WTC11 (cell line): ENCODE results near the gene HYAL2. TPM values are rescaled to one million over a fixed set of nuclear protein-coding genes. Genes with fewer than 3 reads are reported as not detected.

Experiments used
- ARID4B ChIP-seq: sonication (generic); formaldehyde crosslinking; IDR thresholded peaks from 2 replicates; pipeline ENCODE4 v1.8.0; 2023; ENCODE audit warnings: missing genetic modification reagents, mild to moderate bottlenecking, borderline replicate concordance
- ATF1 ChIP-seq: sonication (generic); formaldehyde crosslinking; IDR thresholded peaks from 2 replicates; pipeline ENCODE4 v1.8.1; 2023; ENCODE audit warnings: mild to moderate bottlenecking, moderate library complexity, missing genetic modification reagents
- CBFB ChIP-seq: sonication (generic); formaldehyde crosslinking; IDR thresholded peaks from 2 replicates; pipeline ENCODE4 v1.8.1; 2022; ENCODE audit warnings: mild to moderate bottlenecking, low read depth, missing genetic modification reagents
- CDX4 ChIP-seq: fragments of 250-450 bp; sonication (Bioruptor Pico); IDR thresholded peaks from 2 replicates; pipeline ENCODE4 v1.9.0; 2021; ENCODE audit warnings: moderate library complexity, mild to moderate bottlenecking, inconsistent platforms, borderline replicate concordance
- CREB1 ChIP-seq: sonication (generic); formaldehyde crosslinking; IDR thresholded peaks from 2 replicates; pipeline ENCODE4 v1.8.0; 2023; ENCODE audit warnings: mild to moderate bottlenecking, missing genetic modification reagents
- ERG ChIP-seq: fragments of 250-450 bp; sonication (Bioruptor Pico); IDR thresholded peaks from 2 replicates; pipeline ENCODE4 v1.8.0; 2021; ENCODE audit warnings: mild to moderate bottlenecking
- HMGA2 ChIP-seq: fragments of 250-450 bp; sonication (Bioruptor Pico); IDR thresholded peaks from 2 replicates; pipeline ENCODE4 v1.4.0; 2021; ENCODE audit warnings: mild to moderate bottlenecking, moderate library complexity
- HMGXB4 ChIP-seq: sonication (generic); formaldehyde crosslinking; IDR thresholded peaks from 2 replicates; pipeline ENCODE4 v1.8.1; 2023; ENCODE audit warnings: mild to moderate bottlenecking, moderate library complexity, missing genetic modification reagents
- MAX ChIP-seq: sonication (generic); formaldehyde crosslinking; IDR thresholded peaks from 2 replicates; pipeline ENCODE4 v1.8.0; 2022; ENCODE audit warnings: mild to moderate bottlenecking, missing genetic modification reagents
- NFATC4 ChIP-seq: fragments of 250-450 bp; sonication (Bioruptor Pico); IDR thresholded peaks from 2 replicates; pipeline ENCODE4 v1.9.0; 2021; ENCODE audit warnings: mild to moderate bottlenecking
- NFYB ChIP-seq: sonication (generic); formaldehyde crosslinking; conservative IDR thresholded peaks from 2 replicates; pipeline ENCODE4 v1.8.0; 2022; ENCODE audit warnings: low read depth, missing genetic modification reagents
- PREB ChIP-seq: sonication (generic); formaldehyde crosslinking; IDR thresholded peaks from 2 replicates; pipeline ENCODE4 v1.8.1; 2022; ENCODE audit warnings: mild to moderate bottlenecking, missing genetic modification reagents, moderate library complexity, borderline replicate concordance
- RELA ChIP-seq: sonication (generic); formaldehyde crosslinking; IDR thresholded peaks from 2 replicates; pipeline ENCODE4 v1.8.1; 2022; ENCODE audit warnings: missing genetic modification reagents, mild to moderate bottlenecking, borderline replicate concordance
- TEAD1 ChIP-seq: sonication (generic); formaldehyde crosslinking; IDR thresholded peaks from 2 replicates; pipeline ENCODE4 v1.8.0; 2022; ENCODE audit warnings: mild to moderate bottlenecking, missing genetic modification reagents
- TEAD4 ChIP-seq: sonication (generic); formaldehyde crosslinking; IDR thresholded peaks from 2 replicates; pipeline ENCODE4 v1.8.0; 2022; ENCODE audit warnings: mild to moderate bottlenecking, missing genetic modification reagents
- ZBTB21 ChIP-seq: sonication (generic); formaldehyde crosslinking; IDR thresholded peaks from 2 replicates; pipeline ENCODE4 v1.8.1; 2023; ENCODE audit warnings: mild to moderate bottlenecking, missing genetic modification reagents, borderline replicate concordance
- ZNF232 ChIP-seq: sonication (generic); formaldehyde crosslinking; IDR thresholded peaks from 2 replicates; pipeline ENCODE4 v1.8.0; 2022; ENCODE audit warnings: mild to moderate bottlenecking, missing genetic modification reagents
- ZNF416 ChIP-seq: fragments of 250-450 bp; sonication (Bioruptor Pico); IDR thresholded peaks from 2 replicates; pipeline ENCODE4 v1.9.0; 2021; ENCODE audit warnings: mild to moderate bottlenecking, inconsistent platforms
- ZNF532 ChIP-seq: fragments of 250-450 bp; sonication (Bioruptor Pico); IDR thresholded peaks from 2 replicates; pipeline ENCODE4 v1.9.0; 2021; ENCODE audit warnings: mild to moderate bottlenecking, borderline replicate concordance
- total RNA-seq: library from RNA; stranded (reverse); gene quantifications from 3 replicates; pipeline ENCODE4 v1.2.3, GENCODE V29; 2021

HYAL2 gene
- total RNA-seq, 1 experiment from 2014 or later: 58.0 TPM

GRCh38 chr3:50298836-50299637, 23.5 kb downstream of the HYAL2 start, which contains the start of the genes HYAL3 and NAA80 (continued):
- TF ChIP-seq PREB (0 out of 2 replicates have a peak, but pooled peaks have one; percentile 38), ZNF416 (CRISPR knock-in tag) (peak; percentile 73; the same call in 1 of the 2 replicates), MAX (peak; percentile 34; the same call in 1 of the 2 replicates), TEAD1 (0 out of 2 replicates have a peak, but pooled peaks have one; percentile 34), ZBTB21 (no peak), ATF1 (CRISPR knock-in tag) (no peak), HMGA2 (CRISPR knock-in tag) (no peak), NFATC4 (no peak), TEAD4 (no peak), RELA (no peak; the same call in 1 of the 2 replicates), HMGXB4 (CRISPR knock-in tag) (no peak), CBFB (no peak), CDX4 (CRISPR knock-in tag) (no peak), ARID4B (CRISPR knock-in tag) (peak; percentile 30; the same call in 1 of the 2 replicates), ZNF232 (CRISPR knock-in tag) (no peak), ERG (CRISPR knock-in tag) (0 out of 2 replicates have a peak, but pooled peaks have one; percentile 19), ZNF532 (CRISPR knock-in tag) (no peak), CREB1 (CRISPR knock-in tag) (no peak), NFYB (CRISPR knock-in tag) (0 out of 2 replicates have a peak, but pooled peaks have one; percentile 33)
